RWPE2 (cell line): ENCODE data around the gene LCORL.

ENCODE experiments used
- ATAC-seq: fragments of 200-7000 bp; cut with Tn5 transposase; 3 replicates; pipeline ENCODE4 v1.9.1; 2021; ENCODE audit warnings: low read depth
- DNase-seq: peaks from one replicate; pipeline ENCODE4 v3.0.0-alpha.2; 2020; ENCODE audit warnings: low spot score
- H3K27ac ChIP-seq: fragments of 450-650 bp; 2 replicates; pipeline ENCODE4 v1.5.1; 2017; ENCODE audit warnings: mild to moderate bottlenecking; ENCODE audit not compliant: poor library complexity, severe bottlenecking
- H3K27me3 ChIP-seq: fragments of 250-450 bp; sonication (Bioruptor Pico); 2 replicates; pipeline ENCODE4 v1.5.1; 2021; ENCODE audit warnings: mild to moderate bottlenecking, moderate library complexity; ENCODE audit not compliant: insufficient read depth, poor library complexity, severe bottlenecking
- H3K36me3 ChIP-seq: fragments of 250-450 bp; sonication (Bioruptor Pico); 2 replicates; pipeline ENCODE4 v1.5.1; 2020; ENCODE audit warnings: low read depth, mild to moderate bottlenecking, moderate library complexity
- H3K4me1 ChIP-seq: fragments of 250-450 bp; sonication (Bioruptor Pico); 2 replicates; pipeline ENCODE4 v1.5.1; 2021; ENCODE audit warnings: mild to moderate bottlenecking, moderate library complexity; ENCODE audit not compliant: insufficient read depth, poor library complexity, severe bottlenecking
- H3K4me3 ChIP-seq: fragments of 250-450 bp; sonication (Bioruptor Pico); 2 replicates; pipeline ENCODE4 v1.5.1; 2021; ENCODE audit warnings: mild to moderate bottlenecking, moderate library complexity; ENCODE audit not compliant: severe bottlenecking
- H3K9me3 ChIP-seq: fragments of 250-450 bp; sonication (Bioruptor Pico); 2 replicates; pipeline ENCODE4 v1.5.1; 2021; ENCODE audit warnings: mild to moderate bottlenecking, moderate library complexity; ENCODE audit not compliant: severe bottlenecking
- CTCF ChIP-seq: fragments of 450-650 bp; IDR thresholded peaks from one replicate; pipeline ENCODE4 v1.5.1; 2017; ENCODE audit warnings: mild to moderate bottlenecking, moderate library complexity; ENCODE audit not compliant: poor library complexity, severe bottlenecking

LCORL gene

GRCh38 chr4:18057821-18058533 lies 36.4 kb upstream of the LCORL start:
- no peak overlapping the region for H3K27ac ChIP-seq
- no peaks in the 10 kb centered on the region for H3K9me3 ChIP-seq
- no peaks in the 10 kb centered on the region for H3K4me1 ChIP-seq
- peaks cover 17% of the 10 kb centered on the region for H3K27me3 ChIP-seq
- no peaks in the 10 kb centered on the region for H3K36me3 ChIP-seq
- TF ChIP-seq CTCF, result no peak
- DNase-seq (no peak), ATAC-seq (no peak)
- H3K4me3 ChIP-seq, result no peak overlapping the region

- Histone ChIP-seq H3K36me3 (no peaks in the 10 kb centered on the region), H3K27ac (no peak overlapping the region), H3K9me3 (no peaks in the 10 kb centered on the region), H3K4me3 (no peak overlapping the region), H3K4me1 (no peaks in the 10 kb centered on the region), H3K27me3 (peaks cover 17% of the 10 kb centered on the region)
- no peak for DNase-seq
- ATAC-seq, result no peak
- TF ChIP-seq CTCF, result no peak
These were observed 34.5 kb upstream of the LCORL start for GRCh38 chr4:18056030-18056429.

- H3K36me3 ChIP-seq, result no peaks in the 10 kb centered on the region
- ATAC-seq (no peak), DNase-seq (no peak)
- H3K4me1 ChIP-seq, result no peaks in the 10 kb centered on the region
- TF ChIP-seq CTCF, result no peak
- no peak overlapping the region for H3K4me3 ChIP-seq
- H3K27me3 ChIP-seq, result peaks cover 11% of the 10 kb centered on the region
- H3K9me3 ChIP-seq, result no peaks in the 10 kb centered on the region
- H3K27ac ChIP-seq, result no peak overlapping the region
These were observed 30.6 kb upstream of the LCORL start for GRCh38 chr4:18052158-18052557.

GRCh38 chr4:18051281-18051680 lies 29.7 kb upstream of the LCORL start:
- Histone ChIP-seq H3K4me1 (no peaks in the 10 kb centered on the region), H3K9me3 (no peaks in the 10 kb centered on the region), H3K4me3 (no peak overlapping the region), H3K27me3 (peaks cover 7% of the 10 kb centered on the region), H3K27ac (no peak overlapping the region), H3K36me3 (no peaks in the 10 kb centered on the region)
- DNase-seq (no peak), ATAC-seq (no peak; the same call in 2 of the 3 replicates)
- TF ChIP-seq CTCF, result no peak

- Histone ChIP-seq H3K27ac (no peak overlapping the region), H3K36me3 (no peaks in the 10 kb centered on the region), H3K27me3 (no peaks in the 10 kb centered on the region), H3K4me3 (no peak overlapping the region), H3K9me3 (no peaks in the 10 kb centered on the region), H3K4me1 (no peaks in the 10 kb centered on the region)
- DNase-seq (no peak), ATAC-seq (no peak)
- no peak for TF ChIP-seq CTCF
These were observed 28.9 kb upstream of the LCORL start for GRCh38 chr4:18050448-18050847.
